ENCODE measurements around the gene RPL35. TPM values are rescaled to one million over a fixed set of nuclear protein-coding genes. Genes with fewer than 3 reads are reported as not detected.

The RPL35 gene
- total RNA-seq, 1 donor from 2014 or later: 2,553 TPM

DNA sequence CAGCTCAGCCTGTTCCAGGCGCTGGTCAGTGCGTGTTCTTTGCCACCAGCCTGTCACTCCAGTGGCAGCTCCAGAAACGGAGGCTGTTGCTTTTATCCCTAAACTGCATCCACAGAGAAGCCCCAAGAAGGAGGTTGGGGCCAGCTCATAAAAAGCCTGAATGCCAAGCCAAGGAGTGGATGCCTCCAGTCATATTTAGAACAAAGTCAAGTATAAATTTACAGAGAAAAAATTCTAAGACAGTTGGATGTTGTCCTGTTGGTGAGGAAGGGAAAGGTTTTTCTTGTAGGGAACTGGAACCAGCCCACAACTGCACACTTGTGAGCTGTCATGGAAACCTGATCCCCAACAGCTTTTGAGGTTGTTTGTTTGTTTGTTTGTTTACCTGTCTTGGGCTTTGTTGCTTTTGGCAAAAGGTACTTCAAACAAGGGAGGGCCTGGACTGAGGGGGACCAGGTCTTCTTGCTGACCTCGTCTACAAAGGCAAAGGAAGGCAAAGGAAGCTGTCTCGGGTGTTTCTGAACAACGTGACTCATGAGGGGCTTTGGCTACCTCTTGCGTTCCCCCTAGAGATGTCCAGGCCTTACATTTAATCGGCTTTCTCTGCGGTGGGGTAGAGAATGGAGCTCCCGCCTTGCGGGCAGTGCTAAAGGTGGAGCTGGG, 48.1 kb downstream of the RPL35 start:
- Histone ChIP-seq H3K27ac (no peak overlapping the region), H3K79me2 (ENCODE audit: low read depth) (no peaks in the 10 kb centered on the region), H3K27me3 (no peaks in the 10 kb centered on the region), H3K4me3 (no peak overlapping the region), H3K36me3 (no peaks in the 10 kb centered on the region), H3K9me3 (ENCODE audit: low read depth) (no peaks in the 10 kb centered on the region), H3K4me1 (peaks cover 29% of the 10 kb centered on the region), H4K20me1 (ENCODE audit: low read depth) (no peaks in the 10 kb centered on the region), H3F3A (ENCODE audit: low read depth) (peaks cover 24% of the 10 kb centered on the region), H3K9ac (no peak overlapping the region), H3K4me2 (no peak overlapping the region), H2AFZ (replicated peaks) (no peak overlapping the region)
- no peak overlapping the region for H3K4me3 Mint-ChIP-seq
- DNase-seq (ENCODE audit: low spot score): no peak
- H3K27me3 Mint-ChIP-seq (ENCODE audit: insufficient read depth, low read depth): no peaks in the 10 kb centered on the region
- peak overlapping the region; percentile 87 for H3K27ac Mint-ChIP-seq
- peaks cover 53% of the 10 kb centered on the region for H3K4me1 Mint-ChIP-seq
- TF ChIP-seq, protein P1, sequence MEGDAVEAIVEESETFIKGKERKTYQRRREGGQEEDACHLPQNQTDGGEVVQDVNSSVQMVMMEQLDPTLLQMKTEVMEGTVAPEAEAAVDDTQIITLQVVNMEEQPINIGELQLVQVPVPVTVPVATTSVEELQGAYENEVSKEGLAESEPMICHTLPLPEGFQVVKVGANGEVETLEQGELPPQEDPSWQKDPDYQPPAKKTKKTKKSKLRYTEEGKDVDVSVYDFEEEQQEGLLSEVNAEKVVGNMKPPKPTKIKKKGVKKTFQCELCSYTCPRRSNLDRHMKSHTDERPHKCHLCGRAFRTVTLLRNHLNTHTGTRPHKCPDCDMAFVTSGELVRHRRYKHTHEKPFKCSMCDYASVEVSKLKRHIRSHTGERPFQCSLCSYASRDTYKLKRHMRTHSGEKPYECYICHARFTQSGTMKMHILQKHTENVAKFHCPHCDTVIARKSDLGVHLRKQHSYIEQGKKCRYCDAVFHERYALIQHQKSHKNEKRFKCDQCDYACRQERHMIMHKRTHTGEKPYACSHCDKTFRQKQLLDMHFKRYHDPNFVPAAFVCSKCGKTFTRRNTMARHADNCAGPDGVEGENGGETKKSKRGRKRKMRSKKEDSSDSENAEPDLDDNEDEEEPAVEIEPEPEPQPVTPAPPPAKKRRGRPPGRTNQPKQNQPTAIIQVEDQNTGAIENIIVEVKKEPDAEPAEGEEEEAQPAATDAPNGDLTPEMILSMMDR (IDR thresholded peaks at IDR 0.05): no peak
- TF ChIP-seq EZH2 (IDR thresholded peaks at IDR 0.05): no peak
- no peak for TF ChIP-seq EZH2phosphoT487 (IDR thresholded peaks at IDR 0.05)
- no peaks in the 10 kb centered on the region for H3K9me3 Mint-ChIP-seq
- no peaks in the 10 kb centered on the region for H3K36me3 Mint-ChIP-seq

DNA sequence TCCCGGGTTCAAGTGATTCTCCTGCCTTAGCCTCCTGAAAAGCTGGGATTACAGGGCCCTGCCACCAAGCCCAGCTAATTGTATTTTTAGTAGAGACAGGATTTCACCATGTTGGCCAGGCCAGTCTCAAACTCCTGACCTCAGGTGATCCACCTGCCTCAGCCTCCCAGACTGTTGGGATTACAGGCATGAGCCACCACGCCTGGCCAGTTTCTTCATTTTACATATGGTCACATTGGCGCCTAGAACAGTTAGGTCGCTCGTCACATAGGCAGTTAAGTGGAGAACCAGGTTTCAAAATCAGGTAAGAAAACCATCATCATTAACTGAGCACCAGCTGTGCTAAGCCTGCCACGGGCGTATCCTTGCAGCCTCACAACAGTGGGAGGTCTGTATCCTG, 48.7 kb downstream of the RPL35 start:
- Histone ChIP-seq H3K9me3 (ENCODE audit: low read depth) (no peaks in the 10 kb centered on the region), H3K27ac (no peak overlapping the region), H2AFZ (replicated peaks) (no peak overlapping the region), H3K9ac (no peak overlapping the region), H3K79me2 (ENCODE audit: low read depth) (no peaks in the 10 kb centered on the region), H4K20me1 (ENCODE audit: low read depth) (no peaks in the 10 kb centered on the region), H3F3A (ENCODE audit: low read depth) (peaks cover 24% of the 10 kb centered on the region), H3K4me2 (no peak overlapping the region), H3K36me3 (no peaks in the 10 kb centered on the region), H3K27me3 (no peaks in the 10 kb centered on the region), H3K4me3 (no peak overlapping the region), H3K4me1 (peaks cover 29% of the 10 kb centered on the region)
- no peak for DNase-seq (ENCODE audit: low spot score)
- H3K36me3 Mint-ChIP-seq: no peaks in the 10 kb centered on the region
- no peak overlapping the region for H3K4me3 Mint-ChIP-seq
- no peaks in the 10 kb centered on the region for H3K27me3 Mint-ChIP-seq (ENCODE audit: insufficient read depth, low read depth)
- H3K9me3 Mint-ChIP-seq: no peaks in the 10 kb centered on the region
- no peak overlapping the region for H3K27ac Mint-ChIP-seq
- peaks cover 53% of the 10 kb centered on the region for H3K4me1 Mint-ChIP-seq
- TF ChIP-seq EZH2 (IDR thresholded peaks at IDR 0.05) (no peak), EZH2phosphoT487 (IDR thresholded peaks at IDR 0.05) (no peak)
- TF ChIP-seq, protein P1 (IDR thresholded peaks at IDR 0.05): no peak

DNA sequence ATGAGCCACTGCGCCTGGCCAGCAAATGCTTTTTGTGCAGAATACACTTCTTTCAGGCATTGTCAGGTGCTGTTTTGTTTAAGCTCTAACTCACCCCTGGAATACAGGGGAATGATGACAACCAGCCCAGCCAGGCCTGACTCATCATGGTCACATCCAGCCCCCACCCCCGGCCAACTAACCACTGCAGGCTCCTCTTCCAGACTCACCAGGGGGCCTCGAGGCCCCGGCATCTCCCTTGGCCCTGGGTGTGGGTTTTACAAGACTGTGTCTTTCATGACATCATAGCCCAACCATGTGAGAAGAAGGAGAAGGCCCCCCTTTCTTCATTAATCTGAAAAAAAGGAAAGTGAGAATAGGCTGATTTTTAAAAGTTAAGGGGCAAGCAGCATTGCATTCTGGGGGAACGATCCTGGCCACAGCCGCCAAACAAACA, 49.3 kb downstream of the RPL35 start:
- Mint-ChIP-seq H3K9me3 (no peaks in the 10 kb centered on the region), H3K4me1 (peaks cover 52% of the 10 kb centered on the region), H3K27me3 (ENCODE audit: insufficient read depth, low read depth) (peaks cover 3% of the 10 kb centered on the region), H3K4me3 (no peak overlapping the region), H3K27ac (peak overlapping the region; percentile 83), H3K36me3 (no peaks in the 10 kb centered on the region)
- Histone ChIP-seq H4K20me1 (ENCODE audit: low read depth) (no peaks in the 10 kb centered on the region), H3K4me1 (peaks cover 29% of the 10 kb centered on the region), H3K79me2 (ENCODE audit: low read depth) (no peaks in the 10 kb centered on the region), H3K27ac (no peak overlapping the region), H3F3A (ENCODE audit: low read depth) (peaks cover 24% of the 10 kb centered on the region), H2AFZ (replicated peaks) (no peak overlapping the region), H3K9ac (no peak overlapping the region), H3K36me3 (no peaks in the 10 kb centered on the region), H3K9me3 (ENCODE audit: low read depth) (no peaks in the 10 kb centered on the region), H3K27me3 (no peaks in the 10 kb centered on the region), H3K4me2 (no peak overlapping the region), H3K4me3 (no peak overlapping the region)
- DNase-seq (ENCODE audit: low spot score): peak; percentile 16
- TF ChIP-seq EZH2 (IDR thresholded peaks at IDR 0.05): no peak
- no peak for TF ChIP-seq EZH2phosphoT487 (IDR thresholded peaks at IDR 0.05)
- TF ChIP-seq, protein P1 (IDR thresholded peaks at IDR 0.05): no peak
